H1 (cell line): ENCODE data around the gene GNB1L. TPM values are rescaled to one million over a fixed set of nuclear protein-coding genes. Genes with fewer than 3 reads are reported as not detected.

ENCODE experiments used
- CTCF ChIA-PET: fragments of 300-600 bp; sonication (Branson Sonifier 250); formaldehyde crosslinking; loops from one replicate; lab custom pipeline; 2021; ENCODE audit not compliant: partially characterized antibody; lab: Charles Lee
- POLR2A ChIA-PET: fragments of 300-600 bp; sonication (Branson Sonifier 250); formaldehyde crosslinking; loops from one replicate; lab custom pipeline; 2021; ENCODE audit warnings: inconsistent platforms; ENCODE audit not compliant: partially characterized antibody; lab: Charles Lee
- DNase-seq, 2 experiments: peaks; one replicate each; pipeline versions ENCODE4 v3.0.0 to v3.0.0-alpha.2; 2010 to 2022; ENCODE audit warnings: low spot score in 2 of 2, low read depth in 1 of 2, mixed read lengths in 1 of 2
- FAIRE-seq: peaks from 2 replicates; lab custom pipeline; 2011; peaks lifted over from hg19 to GRCh38; lab: Jason Lieb, UNC
- H2AFZ ChIP-seq: 2 replicates; pipeline ENCODE4 v1.8.1; 2012; ENCODE audit warnings: low read length, inconsistent platforms
- H2AK5ac ChIP-seq: 2 replicates; pipeline ENCODE4 v1.6.1; 2013; ENCODE audit warnings: low read depth, low read length
- H2BK120ac ChIP-seq: replicated peaks from 2 replicates; pipeline ENCODE3; 2013; ENCODE audit warnings: low read depth, low read length, inconsistent platforms
- H2BK12ac ChIP-seq: 2 replicates; pipeline ENCODE4 v1.6.1; 2013; ENCODE audit warnings: low read depth, low read length
- H2BK15ac ChIP-seq: 2 replicates; pipeline ENCODE4 v1.6.1; 2013; ENCODE audit warnings: low read length
- H2BK20ac ChIP-seq: 2 replicates; pipeline ENCODE4 v1.6.1; 2013; ENCODE audit warnings: low read length
- H2BK5ac ChIP-seq: 2 replicates; pipeline ENCODE4 v1.6.1; 2013; ENCODE audit warnings: low read depth, low read length
- H3K14ac ChIP-seq: 2 replicates; pipeline ENCODE4 v1.6.1; 2013; ENCODE audit warnings: inconsistent platforms; ENCODE audit not compliant: insufficient read length
- H3K18ac ChIP-seq: 2 replicates; pipeline ENCODE4 v1.6.1; 2013; ENCODE audit warnings: low read length; ENCODE audit errors: extremely low read depth
- H3K23ac ChIP-seq: 2 replicates; pipeline ENCODE4 v1.6.1; 2013; ENCODE audit warnings: inconsistent platforms; ENCODE audit not compliant: insufficient read length
- H3K23me2 ChIP-seq: 2 replicates; pipeline ENCODE4 v1.6.1; 2013; ENCODE audit warnings: low read depth, low read length
- H3K27ac ChIP-seq: 2 replicates; pipeline ENCODE4 v1.6.1; 2011; ENCODE audit warnings: low read depth, low read length, inconsistent platforms
- H3K27me3 ChIP-seq, 4 experiments: replicated peaks in 1 of 4; 1 replicate in 1 of 4; 2 replicates in 3 of 4; pipeline versions ENCODE4 v1.6.1 to v1.8.1; 2011 to 2013; ENCODE audit warnings: low read length in 3 of 4, mild to moderate bottlenecking in 3 of 4, inconsistent platforms in 2 of 4, mixed read lengths in 2 of 4, moderate library complexity in 1 of 4; ENCODE audit not compliant: control insufficient read depth in 3 of 4, insufficient read depth in 3 of 4; ENCODE audit errors: extremely low read depth in 1 of 4
- H3K36me3 ChIP-seq, 4 experiments: 2 replicates each; pipeline versions ENCODE4 v1.6.1 to v1.8.1; 2011 to 2013; ENCODE audit warnings: mild to moderate bottlenecking in 4 of 4, low read length in 3 of 4, moderate library complexity in 2 of 4, control low read depth in 1 of 4, inconsistent platforms in 1 of 4; ENCODE audit not compliant: insufficient read depth in 4 of 4, control insufficient read depth in 2 of 4
- H3K4ac ChIP-seq: replicated peaks from 2 replicates; pipeline ENCODE3; 2013; ENCODE audit warnings: low read length, low read depth, mixed read lengths, inconsistent platforms; ENCODE audit not compliant: insufficient read length
- H3K4me1 ChIP-seq, 4 experiments: replicated peaks in 1 of 4; 1 replicate in 1 of 4; 2 replicates in 3 of 4; pipeline versions ENCODE4 v1.6.1 to v1.8.1; 2011 to 2013; ENCODE audit warnings: low read length in 3 of 4, inconsistent platforms in 2 of 4, mixed read lengths in 1 of 4; ENCODE audit not compliant: insufficient read depth in 4 of 4, control insufficient read depth in 3 of 4
- H3K4me2 ChIP-seq, 2 experiments: 2 replicates each; pipeline versions ENCODE4 v1.6.1 to v1.8.1; 2011 to 2013; ENCODE audit warnings: low read depth in 2 of 2, low read length in 2 of 2, control low read depth in 1 of 2, inconsistent platforms in 1 of 2, mild to moderate bottlenecking in 1 of 2; ENCODE audit not compliant: insufficient read depth in 1 of 2
- H3K4me3 ChIP-seq, 4 experiments: fragments of 200-600, 300-600 bp in 1 of 4; sonication (generic), shearing (Covaris generic), sonication (Bioruptor Twin) in 1 of 4; 2 replicates each; pipeline versions ENCODE4 v1.5.1 to v1.8.1; 2011 to 2016; ENCODE audit warnings: low read length in 4 of 4, low read depth in 3 of 4, control low read depth in 2 of 4, inconsistent platforms in 2 of 4, mild to moderate bottlenecking in 2 of 4, mixed read lengths in 1 of 4, moderate library complexity in 1 of 4; ENCODE audit not compliant: insufficient read depth in 2 of 4; ENCODE audit errors: extremely low read depth in 1 of 4
- H3K56ac ChIP-seq: replicated peaks from 2 replicates; pipeline ENCODE3; 2013; ENCODE audit warnings: low read depth, mild to moderate bottlenecking, mixed read lengths, low read length, inconsistent platforms; ENCODE audit not compliant: insufficient read length
- H3K79me1 ChIP-seq: 2 replicates; pipeline ENCODE4 v1.6.1; 2013; ENCODE audit warnings: low read depth, low read length, control low read depth
- H3K79me2 ChIP-seq, 2 experiments: 2 replicates each; pipeline versions ENCODE4 v1.6.1 to v1.8.1; 2012 to 2013; ENCODE audit warnings: low read length in 2 of 2, mild to moderate bottlenecking in 2 of 2, inconsistent platforms in 1 of 2; ENCODE audit not compliant: insufficient read depth in 2 of 2, control insufficient read depth in 1 of 2
- H3K9ac ChIP-seq, 4 experiments: replicated peaks in 1 of 4; 1 replicate in 1 of 4; 2 replicates in 3 of 4; pipeline versions ENCODE4 v1.6.1 to v1.8.1; 2011 to 2013; ENCODE audit warnings: low read depth in 3 of 4, low read length in 3 of 4, control low read depth in 2 of 4, mild to moderate bottlenecking in 2 of 4, moderate library complexity in 2 of 4, inconsistent platforms in 1 of 4; ENCODE audit errors: extremely low read depth in 1 of 4
- H3K9me3 ChIP-seq, 2 experiments: 2 replicates each; pipeline versions ENCODE4 v1.6.1 to v1.8.1; 2012 to 2013; ENCODE audit warnings: mild to moderate bottlenecking in 2 of 2, moderate library complexity in 2 of 2, control low read depth in 1 of 2, inconsistent platforms in 1 of 2, low read depth in 1 of 2, low read length in 1 of 2, mixed read lengths in 1 of 2; ENCODE audit not compliant: insufficient read depth in 2 of 2
- H4K20me1 ChIP-seq, 2 experiments: replicated peaks in 1 of 2; 2 replicates each; pipeline versions ENCODE3 to v1.8.1; 2011 to 2013; ENCODE audit warnings: inconsistent platforms in 2 of 2, low read length in 2 of 2, mild to moderate bottlenecking in 1 of 2; ENCODE audit not compliant: insufficient read depth in 2 of 2, control insufficient read depth in 1 of 2
- H4K5ac ChIP-seq: 2 replicates; pipeline ENCODE4 v1.6.1; 2013; ENCODE audit warnings: low read length, low read depth, mixed read lengths, inconsistent platforms; ENCODE audit not compliant: insufficient read length
- H4K8ac ChIP-seq: 2 replicates; pipeline ENCODE4 v1.8.0; 2013; ENCODE audit warnings: mild to moderate bottlenecking, moderate library complexity, low read length, inconsistent platforms; ENCODE audit not compliant: insufficient read depth; ENCODE audit errors: extremely low read depth
- H4K91ac ChIP-seq: replicated peaks from 2 replicates; pipeline ENCODE3; 2013; ENCODE audit warnings: low read length, mixed read lengths, inconsistent platforms; ENCODE audit not compliant: insufficient read length
- CBX8 ChIP-seq: fragments of 300-800, 300-1000 bp; sonication (generic); IDR thresholded peaks from 2 replicates; pipeline ENCODE4 v1.7.1; 2016; ENCODE audit warnings: low read depth, low read length, borderline replicate concordance
- EP300 ChIP-seq, 2 experiments: IDR thresholded peaks; 1 replicate in 1 of 2; 2 replicates in 1 of 2; pipeline ENCODE4 v1.6.1; 2011 to 2012; ENCODE audit warnings: low read depth in 2 of 2, low read length in 2 of 2, mild to moderate bottlenecking in 2 of 2, borderline replicate concordance in 1 of 2, inconsistent platforms in 1 of 2, moderate library complexity in 1 of 2
- JUND ChIP-seq: IDR thresholded peaks from 2 replicates; pipeline ENCODE4 v1.6.1; 2011; ENCODE audit warnings: mild to moderate bottlenecking, improper control_type of control experiment, low read length
- MAFK ChIP-seq: IDR thresholded peaks from 2 replicates; pipeline ENCODE4 v1.6.1; 2012; ENCODE audit warnings: low read depth, mild to moderate bottlenecking, improper control_type of control experiment, low read length
- POLR2A ChIP-seq, 2 experiments: IDR thresholded peaks; 1 replicate in 1 of 2; 2 replicates in 1 of 2; pipeline ENCODE4 v1.6.1; 2011; ENCODE audit warnings: low read depth in 2 of 2, low read length in 2 of 2, mild to moderate bottlenecking in 2 of 2; ENCODE audit errors: control extremely low read depth in 1 of 2
- SAP30 ChIP-seq: fragments of 300-600 bp; sonication (generic); IDR thresholded peaks from 2 replicates; pipeline ENCODE4 v1.7.1; 2012; ENCODE audit warnings: low read length, moderate library complexity, mild to moderate bottlenecking, inconsistent platforms; ENCODE audit not compliant: insufficient read depth, insufficient replicate concordance
- SP1 ChIP-seq: IDR thresholded peaks from 2 replicates; pipeline ENCODE4 v1.6.1; 2011; ENCODE audit warnings: low read depth, low read length
- TCF12 ChIP-seq: IDR thresholded peaks from 2 replicates; pipeline ENCODE4 v1.6.1; 2011; ENCODE audit warnings: low read depth, mild to moderate bottlenecking, low read length
- YY1 ChIP-seq: IDR thresholded peaks from 2 replicates; pipeline ENCODE4 v1.6.1; 2011; ENCODE audit warnings: low read depth, mild to moderate bottlenecking, low read length
- whole genome bisulfite sequencing, 2 experiments: shearing (Covaris generic) in 1 of 2; methylation state at CpG; one replicate each; pipeline versions ENCODE4 v1.1.6 to v1.1.7; 2013 to 2015; ENCODE audit warnings: low lambda C conversion rate in 2 of 2, mixed read lengths in 2 of 2, inconsistent platforms in 1 of 2, low coverage in 1 of 2, missing lambda C conversion rate in 1 of 2; ENCODE audit not compliant: insufficient replicate concordance in 2 of 2, insufficient coverage in 1 of 2, insufficient read length in 1 of 2; ENCODE audit errors: extremely low coverage in 1 of 2, missing lambda C conversion rate in 1 of 2; 5-methylcytosine and 5-hydroxymethylcytosine counted together
- polyA plus RNA-seq, 7 experiments: library from polyadenylated mRNA; depleted of rRNA in 3 of 7; stranded (reverse) in 5 of 7; unstranded in 2 of 7; fragments of >200 nt in 5 of 7; fragments of 200-250 nt in 2 of 7; gene quantifications; 1 replicate in 5 of 7; 2 replicates in 1 of 7; 4 replicates in 1 of 7; pipeline versions ENCODE4 v1.2.1 to v1.2.3, GENCODE V29; 2011 to 2013; ENCODE audit warnings: missing spikeins in 2 of 7, mixed read lengths in 2 of 7
- total RNA-seq: library from RNA; stranded (reverse); fragmentation: NEBNext Ultra II Directional; extraction: Animal tissue kit (Norgen Biotek cat#: 25700); gene quantifications from 2 replicates; pipeline ENCODE4 v1.2.1, GENCODE V29; 2021

GNB1L gene
- total and polyA plus RNA-seq, 2 of the 8 experiments (the other 6 are each of a cell fraction or from before 2014, with no cell fraction given) = 14.0 to 15.6 TPM

DNA sequence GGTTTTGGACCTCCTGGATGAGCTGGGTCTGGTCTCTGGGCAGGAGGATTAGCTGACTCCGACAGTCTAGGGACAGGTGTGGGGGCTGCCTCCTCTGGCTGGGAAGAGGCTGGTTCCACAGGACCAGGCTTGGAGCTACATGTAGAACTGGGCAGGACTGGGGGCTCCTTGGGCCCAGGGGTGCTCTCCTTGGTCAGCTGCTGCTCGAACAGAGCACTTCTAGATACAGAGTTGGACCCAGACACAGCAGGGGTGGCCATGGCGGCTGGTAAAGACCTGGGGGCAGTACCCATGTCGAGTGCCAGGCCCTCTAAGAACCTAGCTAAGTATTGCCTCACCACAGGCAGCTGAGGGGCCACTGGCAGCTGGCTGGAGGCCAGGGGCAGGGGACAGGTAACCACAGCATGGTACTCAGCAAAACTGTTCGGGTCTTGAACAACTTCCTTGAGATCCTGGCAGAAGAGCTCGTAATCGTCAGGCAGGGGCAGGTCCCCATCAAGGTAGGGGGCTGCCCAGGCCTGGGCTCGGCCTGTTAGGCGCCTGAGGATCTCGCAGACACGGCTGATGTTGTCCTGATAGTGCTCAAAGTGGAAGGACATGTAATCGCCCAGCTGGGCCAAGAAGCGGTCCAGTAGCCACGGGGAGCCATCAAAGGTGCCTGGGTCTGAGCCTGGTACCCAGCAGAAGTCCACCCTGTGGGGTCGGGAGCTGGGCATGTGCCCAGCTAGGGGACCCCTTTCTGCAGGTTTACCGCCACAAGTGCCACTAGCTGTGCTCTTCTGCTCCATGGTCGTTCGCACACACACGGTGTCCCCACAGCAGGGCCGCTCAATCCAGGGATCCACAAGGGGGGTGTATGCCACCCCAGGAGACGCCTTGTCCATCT is 3.1 kb downstream of the GNB1L start:
- H2BK20ac ChIP-seq = no peak overlapping the region
- H4K20me1 ChIP-seq = peaks cover 12 to 51% of the 10 kb centered on the region in 2 experiments
- no peak overlapping the region for H3K18ac ChIP-seq

More for the DNA sequence above, 3.1 kb downstream of the GNB1L start:
- POLR2A ChIA-PET = interaction anchor here (1.5 to 2.1 kb wide), 4 partner anchors 9 to 40 kb away, joined by 4 to 7 read pairs (median 6); no protein-coding TSS in a partner anchor
- FAIRE-seq (no peak), DNase-seq (no peak)
- Histone ChIP-seq H4K5ac (no peak overlapping the region), H2BK5ac (no peak overlapping the region), H3K23ac (no peak overlapping the region), H2AFZ (no peak overlapping the region), H3K27me3 (no peaks in the 10 kb centered on the region), H3K27ac (no peak overlapping the region), H3K4me1 (peaks cover 0 to 24% (median 12%) of the 10 kb centered on the region in 4 experiments; a peak in 6 of 7 replicates), H3K14ac (no peak overlapping the region), H4K91ac (no peak overlapping the region), H3K79me2 (peaks cover 0 to 26% of the 10 kb centered on the region in 2 experiments; a peak in 3 of 4 replicates), H2BK12ac (no peak overlapping the region), H3K9ac (no peak overlapping the region), H3K4ac (no peak overlapping the region), H3K23me2 (peaks cover 16% of the 10 kb centered on the region; the same call in 1 of the 2 replicates), H3K4me3 (no peak overlapping the region), H2BK120ac (no peak overlapping the region), H3K36me3 (peaks cover 2 to 16% (median 14%) of the 10 kb centered on the region in 4 experiments; a peak in 6 of 8 replicates), H2AK5ac (no peak overlapping the region), H3K4me2 (no peak overlapping the region), H2BK15ac (no peak overlapping the region), H3K56ac (no peak overlapping the region), H4K8ac (no peak overlapping the region; the same call in 1 of the 2 replicates), H3K79me1 (peaks cover 19% of the 10 kb centered on the region), H3K9me3 (no peaks in the 10 kb centered on the region)
- WGBS, 2 experiments = 91% methylated on average over 21 of the region's 21 CpGs; no CpG with 5 or more reads in 1 of the 2 experiments
- CTCF ChIA-PET = interaction anchor here (0.6 to 1.8 kb wide), 11 partner anchors 9 to 96 kb away, joined by 3 to 7 read pairs (median 3); no protein-coding TSS in a partner anchor
- TF ChIP-seq MAFK (no peak), SP1 (no peak), JUND (no peak), POLR2A (IDR thresholded peaks at IDR 0.05; ENCODE audit: control extremely low read depth in 1 of 2, low read depth in 2 of 2, low read length in 2 of 2) (no peak), CBX8 (no peak), YY1 (no peak), TCF12 (no peak), SAP30 (no peak), EP300 (IDR thresholded peaks at IDR 0.05; ENCODE audit: borderline replicate concordance in 1 of 2, low read depth in 2 of 2, low read length in 2 of 2) (no peak)
